GM23248 (cell line): ENCODE results near the gene EIF1AD.

ENCODE experiments used
- EZH2 ChIP-seq: fragments of 200-600 bp; sonication (generic); IDR thresholded peaks from 2 replicates; pipeline ENCODE4 v1.6.1; 2018; ENCODE audit warnings: antibody characterized with exemption, mild to moderate bottlenecking; ENCODE audit not compliant: insufficient read depth, poor library complexity, severe bottlenecking
- EZH2phosphoT487 ChIP-seq: fragments of 200-600 bp; sonication (generic); IDR thresholded peaks from 2 replicates; pipeline ENCODE4 v1.6.1; 2018; ENCODE audit warnings: antibody characterized with exemption, moderate library complexity, mild to moderate bottlenecking, low read depth; ENCODE audit not compliant: insufficient read depth

DNA sequence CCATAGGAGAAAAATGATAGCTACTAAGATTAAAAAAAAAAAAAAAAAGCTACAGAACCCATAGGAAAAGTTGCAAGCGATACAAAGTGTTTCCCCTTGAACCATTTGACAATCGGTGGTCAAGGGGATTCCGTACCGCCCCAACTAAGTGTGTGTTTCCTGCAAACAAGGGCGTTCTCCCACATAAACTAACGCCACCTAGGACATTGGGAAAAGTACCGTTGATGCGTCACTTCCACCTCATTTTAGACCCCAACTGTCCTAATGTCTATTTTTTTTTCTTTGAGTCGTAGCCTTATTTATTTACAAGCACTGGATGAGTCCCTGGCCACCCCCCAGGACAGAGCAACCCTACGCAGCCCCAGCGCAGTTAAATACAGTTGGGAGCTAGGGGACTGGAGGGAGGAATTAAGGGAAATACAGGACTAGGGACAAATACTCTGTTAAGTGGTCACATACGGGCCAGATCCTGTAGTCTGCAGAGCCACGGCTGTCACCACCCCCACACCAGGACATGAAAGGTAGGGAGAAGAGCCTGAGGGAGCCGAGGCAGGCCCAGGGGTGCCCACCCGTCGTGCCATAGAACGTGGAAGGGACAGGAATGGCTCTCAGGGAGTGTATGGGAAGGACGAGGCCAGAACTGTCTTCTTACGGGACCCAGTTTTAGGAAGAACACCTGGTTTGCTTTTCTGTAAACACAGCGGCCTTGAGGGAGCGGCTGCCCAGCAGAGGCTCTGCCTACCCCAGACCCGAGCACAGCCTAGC is 19.0 kb downstream of the EIF1AD start:
- no peak for TF ChIP-seq EZH2phosphoT487
- no peak for TF ChIP-seq EZH2
